ENCODE data around the gene CALM1. TPM values are rescaled to one million over a fixed set of nuclear protein-coding genes. Genes with fewer than 3 reads are reported as not detected.
A peak's percentile ranks its signal among the peaks of the same experiment; 100 is the strongest.

Gene CALM1
- total RNA-seq, 2 donors from 2014 or later = 423 to 503 TPM

GRCh38 chr14:90399541-90400444, 3.0 kb downstream of the CALM1 start:
- Mint-ChIP-seq H3K9me3 (peaks cover 4% of the 10 kb centered on the region), H3K4me3 (peak overlapping the region; percentile 94), H3K4me1 (peaks cover 9% of the 10 kb centered on the region), H3K36me3 (ENCODE audit: low read depth) (peaks cover 51% of the 10 kb centered on the region), H3K27me3 (ENCODE audit: insufficient read depth) (peaks cover 2% of the 10 kb centered on the region), H3K27ac (no peak overlapping the region)
- no peak overlapping the region for H3K27ac ChIP-seq (ENCODE audit: low read depth, low read length)
- DNase-seq = peak; percentile 94
- TF ChIP-seq CTCF (conservative IDR thresholded peaks at IDR 0.05) = peak; percentile 100
- H3K9me3 ChIP-seq (ENCODE audit: control insufficient read depth, low read length) = no peaks in the 10 kb centered on the region
- H3K9ac ChIP-seq (ENCODE audit: extremely low read depth, low read length, poor library complexity, severe bottlenecking) = no peak overlapping the region
- peaks cover 52% of the 10 kb centered on the region for H3K36me3 ChIP-seq (ENCODE audit: control insufficient read depth, insufficient read depth, low read length)
- peak overlapping the region; percentile 83 for H3K4me3 ChIP-seq (ENCODE audit: low read length)
- peaks cover 3% of the 10 kb centered on the region for H3K4me1 ChIP-seq (ENCODE audit: control insufficient read depth, insufficient read depth, low read length)
- 46 to 69% methylated on average over 9 to 13 of the region's 14 CpGs for WGBS, 2 experiments (ENCODE audit: insufficient coverage in 1 of 2, insufficient read length in 1 of 2)
- H3K27me3 ChIP-seq (ENCODE audit: control insufficient read depth, insufficient read depth, low read length, poor library complexity, severe bottlenecking) = no peaks in the 10 kb centered on the region

GRCh38 chr14:90400904-90401561, 4.2 kb downstream of the CALM1 start:
- peaks cover 64% of the 10 kb centered on the region for H3K36me3 ChIP-seq (ENCODE audit: control insufficient read depth, insufficient read depth, low read length)

GRCh38 chr14:90402016-90402415, 5.2 kb downstream of the CALM1 start:
- Mint-ChIP-seq H3K4me1 (peaks cover 13% of the 10 kb centered on the region), H3K27me3 (ENCODE audit: insufficient read depth) (no peaks in the 10 kb centered on the region), H3K27ac (no peak overlapping the region), H3K9me3 (no peaks in the 10 kb centered on the region), H3K36me3 (ENCODE audit: low read depth) (peaks cover 62% of the 10 kb centered on the region), H3K4me3 (no peak overlapping the region)
- H3K9ac ChIP-seq (ENCODE audit: extremely low read depth, low read length, poor library complexity, severe bottlenecking) = no peak overlapping the region
- H3K27ac ChIP-seq (ENCODE audit: low read depth, low read length) = no peak overlapping the region
- no peak for TF ChIP-seq CTCF (conservative IDR thresholded peaks at IDR 0.05)
- peaks cover 68% of the 10 kb centered on the region for H3K36me3 ChIP-seq (ENCODE audit: control insufficient read depth, insufficient read depth, low read length)
- H3K9me3 ChIP-seq (ENCODE audit: control insufficient read depth, low read length) = no peaks in the 10 kb centered on the region
- DNase-seq = no peak
- 77 to 90% methylated on average over 3 to 6 of the region's 7 CpGs for WGBS, 2 experiments (ENCODE audit: insufficient coverage in 1 of 2, insufficient read length in 1 of 2)
- no peak overlapping the region for H3K4me3 ChIP-seq (ENCODE audit: low read length)
- H3K4me1 ChIP-seq (ENCODE audit: control insufficient read depth, insufficient read depth, low read length) = peaks cover 3% of the 10 kb centered on the region
- H3K27me3 ChIP-seq (ENCODE audit: control insufficient read depth, insufficient read depth, low read length, poor library complexity, severe bottlenecking) = no peaks in the 10 kb centered on the region

More at GRCh38 chr14:90400904-90401561, 4.2 kb downstream of the CALM1 start:
- no peaks in the 10 kb centered on the region for H3K9me3 ChIP-seq (ENCODE audit: control insufficient read depth, low read length)
- H3K27me3 Mint-ChIP-seq (ENCODE audit: insufficient read depth) = no peaks in the 10 kb centered on the region
- no peaks in the 10 kb centered on the region for H3K9me3 Mint-ChIP-seq
- no peaks in the 10 kb centered on the region for H3K27me3 ChIP-seq (ENCODE audit: control insufficient read depth, insufficient read depth, low read length, poor library complexity, severe bottlenecking)
- peaks cover 3% of the 10 kb centered on the region for H3K4me1 ChIP-seq (ENCODE audit: control insufficient read depth, insufficient read depth, low read length)
- H3K4me1 Mint-ChIP-seq = peaks cover 10% of the 10 kb centered on the region
- no peak for TF ChIP-seq CTCF (conservative IDR thresholded peaks at IDR 0.05)
- no peak for DNase-seq
- 85 to 96% methylated on average over 5 to 7 of the region's 7 CpGs for WGBS, 2 experiments (ENCODE audit: insufficient coverage in 1 of 2, insufficient read length in 1 of 2)
- no peak overlapping the region for H3K27ac Mint-ChIP-seq
- H3K4me3 Mint-ChIP-seq = no peak overlapping the region
- H3K36me3 Mint-ChIP-seq (ENCODE audit: low read depth) = peaks cover 62% of the 10 kb centered on the region
- H3K27ac ChIP-seq (ENCODE audit: low read depth, low read length) = no peak overlapping the region
- H3K9ac ChIP-seq (ENCODE audit: extremely low read depth, low read length, poor library complexity, severe bottlenecking) = no peak overlapping the region
- no peak overlapping the region for H3K4me3 ChIP-seq (ENCODE audit: low read length)

Measured in endodermal cell (in vitro differentiated cells).